ENCODE data around the gene RUNX1.

The RUNX1 gene

DNA sequence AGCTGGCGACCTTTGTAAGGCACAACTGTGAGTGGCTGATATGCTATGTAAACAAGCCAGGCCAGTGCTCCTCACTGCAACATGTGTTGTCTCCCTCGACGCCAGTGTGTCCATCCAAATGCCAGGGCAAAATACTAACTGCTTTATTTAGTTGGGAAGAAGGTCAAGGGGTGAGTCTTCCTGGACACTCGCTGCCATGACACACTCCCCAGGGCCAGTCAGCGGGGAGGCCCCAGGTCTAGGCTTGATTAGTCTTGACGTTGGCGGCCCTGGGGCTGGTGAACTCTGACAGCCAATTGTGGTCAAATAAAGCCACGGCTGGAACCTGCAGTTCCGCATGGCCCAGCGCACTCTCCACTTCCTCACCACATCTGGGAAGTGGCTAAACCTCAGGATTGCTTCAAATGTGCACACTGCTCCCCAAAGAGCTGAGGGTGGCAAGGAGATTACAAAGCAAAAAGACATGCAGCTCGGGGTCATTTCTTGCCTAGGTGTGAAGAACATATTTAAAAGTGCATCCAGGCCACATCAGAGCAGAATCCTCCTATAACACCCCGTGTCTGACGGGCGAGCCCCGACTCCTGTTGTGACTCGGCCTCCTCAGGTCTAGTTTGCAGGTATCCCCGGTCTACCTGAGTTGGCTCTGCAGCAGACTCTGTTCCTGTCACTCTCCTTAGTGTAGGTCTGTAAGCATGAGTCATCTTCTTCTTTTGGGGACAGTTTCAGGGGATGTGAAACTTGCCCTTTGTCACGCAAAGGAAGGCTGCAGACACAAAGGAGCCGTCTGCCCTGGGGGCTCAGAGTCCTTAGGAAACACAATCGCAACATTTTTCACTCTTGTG lies 183.5 kb downstream of the RUNX1 start:
- H3K9ac ChIP-seq, result no peak overlapping the region
- no peak overlapping the region for H3K4me3 ChIP-seq
- TF ChIP-seq Cebpa-rat (IDR thresholded peaks at IDR 0.05), result 0 out of 2 replicates have a peak, but pooled peaks have one; percentile 27
- no peak overlapping the region for H3K27ac ChIP-seq
- H3K27me3 ChIP-seq, result no peaks in the 10 kb centered on the region
- peaks cover 100% of the 10 kb centered on the region for H3K36me3 ChIP-seq
- peaks cover 69% of the 10 kb centered on the region for H3K4me1 ChIP-seq
- H3K4me2 ChIP-seq, result peak overlapping the region; percentile 68
- H4K20me1 ChIP-seq, result peaks cover 100% of the 10 kb centered on the region
- no peaks in the 10 kb centered on the region for H3K9me3 ChIP-seq

DNA sequence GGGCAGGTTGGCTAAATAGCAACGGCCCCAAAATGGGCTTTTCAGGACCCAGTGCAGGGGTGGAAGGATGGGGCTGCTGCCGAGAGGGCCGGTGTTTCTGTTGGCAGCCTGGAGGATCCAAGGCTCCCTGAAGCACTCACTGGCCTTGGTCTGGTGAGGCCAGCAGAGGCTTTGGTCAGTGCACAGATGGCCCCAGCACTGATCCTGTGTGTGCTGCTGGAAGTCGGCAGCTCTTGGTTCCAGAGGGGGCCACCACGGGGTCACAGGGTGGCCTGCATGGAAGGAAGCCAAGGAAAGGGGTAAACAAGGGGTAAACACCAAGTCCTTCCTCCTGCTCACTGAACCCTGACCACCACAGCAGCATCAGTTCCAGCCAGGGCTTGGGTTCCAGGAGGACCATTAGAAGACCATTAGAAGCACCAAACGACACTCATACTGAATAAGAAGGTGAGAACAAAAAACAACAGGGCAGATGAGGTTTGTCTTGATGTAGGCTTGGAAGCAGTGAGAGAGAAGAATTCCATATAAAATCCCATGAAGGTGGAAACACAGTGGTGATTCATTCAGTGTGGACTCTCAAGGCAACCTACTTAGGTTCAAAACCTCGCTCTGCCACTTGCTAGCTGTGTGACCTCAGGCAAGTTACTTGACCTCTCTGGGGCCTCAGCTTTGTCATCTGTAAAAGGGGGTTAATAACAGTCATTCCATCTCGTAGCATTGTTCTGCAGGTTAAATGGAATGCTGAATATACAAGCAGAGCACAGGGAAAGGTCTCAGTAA lies 184.5 kb downstream of the RUNX1 start:
- Histone ChIP-seq H3K27ac (no peak overlapping the region), H3K36me3 (peaks cover 99% of the 10 kb centered on the region), H3K9ac (no peak overlapping the region)

DNA sequence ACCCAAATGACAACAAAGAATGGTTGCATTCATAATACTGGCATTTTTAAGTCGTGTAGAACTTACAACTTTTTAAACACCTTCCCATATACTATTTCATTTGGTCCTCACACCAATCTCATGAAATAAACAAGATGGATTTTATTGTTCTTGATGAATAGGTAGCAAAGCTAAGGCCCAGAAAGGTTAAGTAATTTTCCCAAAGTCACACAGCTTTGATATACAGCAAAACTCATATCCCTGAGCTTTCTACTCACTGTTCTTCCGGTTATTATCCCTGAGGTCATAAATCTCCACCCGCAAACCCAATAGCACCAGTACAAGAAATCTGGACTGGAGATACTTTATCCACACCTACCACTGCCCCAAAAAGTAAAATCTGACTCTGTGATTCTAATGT lies 186.2 kb downstream of the RUNX1 start:
- H3K27me3 ChIP-seq, result no peaks in the 10 kb centered on the region
- H3K9me3 ChIP-seq, result no peaks in the 10 kb centered on the region
- H3K4me3 ChIP-seq, result no peak overlapping the region
- no peak overlapping the region for H3K9ac ChIP-seq
- H4K20me1 ChIP-seq, result peaks cover 100% of the 10 kb centered on the region
- H3K27ac ChIP-seq, result no peak overlapping the region
- H3K4me1 ChIP-seq, result peaks cover 59% of the 10 kb centered on the region
- no peak for TF ChIP-seq Cebpa-rat (IDR thresholded peaks at IDR 0.05)
- peaks cover 99% of the 10 kb centered on the region for H3K36me3 ChIP-seq
- H3K4me2 ChIP-seq, result no peak overlapping the region

More for the DNA sequence above, 184.5 kb downstream of the RUNX1 start:
- no peaks in the 10 kb centered on the region for H3K27me3 ChIP-seq
- H3K9me3 ChIP-seq, result no peaks in the 10 kb centered on the region
- H3K4me3 ChIP-seq, result no peak overlapping the region
- TF ChIP-seq Cebpa-rat (IDR thresholded peaks at IDR 0.05), result no peak
- H3K4me2 ChIP-seq, result peak overlapping the region; percentile 68
- peaks cover 59% of the 10 kb centered on the region for H3K4me1 ChIP-seq
- peaks cover 100% of the 10 kb centered on the region for H4K20me1 ChIP-seq

DNA sequence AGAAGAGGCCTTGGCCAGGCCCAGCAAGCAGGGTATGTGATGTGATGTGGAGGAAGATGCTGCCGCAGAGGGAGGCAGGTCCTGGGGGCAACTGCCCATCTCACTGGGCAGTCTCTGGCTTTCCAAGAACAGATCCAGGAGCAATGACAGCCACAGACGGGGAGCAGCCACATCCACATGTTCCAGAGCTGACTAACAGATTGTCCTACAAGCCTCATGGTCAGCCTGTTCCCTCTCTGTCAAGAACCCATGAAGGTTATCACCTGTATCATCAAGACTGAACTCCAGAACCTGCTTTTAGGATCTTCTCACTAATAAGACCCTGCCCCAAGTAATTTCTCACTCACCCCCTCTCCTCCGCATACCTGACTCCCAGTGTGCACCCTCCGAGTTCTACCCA lies 187.8 kb downstream of the RUNX1 start:
- H3K4me3 ChIP-seq, result no peak overlapping the region
- peaks cover 100% of the 10 kb centered on the region for H4K20me1 ChIP-seq
- TF ChIP-seq Cebpa-rat (IDR thresholded peaks at IDR 0.05), result no peak
- peaks cover 49% of the 10 kb centered on the region for H3K4me1 ChIP-seq
- no peaks in the 10 kb centered on the region for H3K9me3 ChIP-seq
- peaks cover 99% of the 10 kb centered on the region for H3K36me3 ChIP-seq
- H3K9ac ChIP-seq, result no peak overlapping the region
- H3K4me2 ChIP-seq, result no peak overlapping the region
- H3K27me3 ChIP-seq, result no peaks in the 10 kb centered on the region
- H3K27ac ChIP-seq, result no peak overlapping the region

DNA sequence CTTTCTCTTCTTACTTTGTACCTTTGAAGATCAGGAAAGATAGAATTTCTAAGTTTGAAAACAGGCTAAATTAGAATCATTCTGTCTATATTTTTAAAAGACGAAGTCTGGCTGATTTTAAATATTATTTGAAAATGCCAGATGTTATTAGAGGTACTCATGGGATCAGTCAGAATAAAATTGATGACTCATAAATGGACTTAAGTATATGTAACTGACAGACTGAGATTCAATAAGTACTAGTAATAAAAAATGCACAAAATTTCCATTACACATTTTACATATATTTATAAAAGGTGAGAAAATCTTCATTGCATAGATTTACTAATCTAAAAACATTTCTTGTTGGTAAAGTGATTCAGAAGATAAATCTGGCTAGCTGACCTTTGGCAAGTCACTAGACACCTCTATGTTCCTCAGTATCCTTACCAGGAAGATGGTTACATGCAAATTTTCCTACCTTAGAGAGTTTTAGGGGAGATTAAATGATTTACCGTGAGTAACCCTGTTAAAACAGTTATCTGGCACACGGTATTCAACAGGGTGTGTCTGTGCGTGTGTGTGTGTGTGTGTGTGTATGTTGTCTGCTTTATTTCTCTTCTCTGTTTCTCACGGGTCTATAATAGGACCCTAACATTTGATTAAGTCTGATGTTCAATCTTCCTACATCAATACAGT lies 189.0 kb downstream of the RUNX1 start:
- H3K27me3 ChIP-seq, result no peaks in the 10 kb centered on the region
- no peak overlapping the region for H3K9ac ChIP-seq
- H3K4me1 ChIP-seq, result peaks cover 38% of the 10 kb centered on the region
- peaks cover 100% of the 10 kb centered on the region for H4K20me1 ChIP-seq
- no peak overlapping the region for H3K27ac ChIP-seq
- no peak overlapping the region for H3K4me3 ChIP-seq
- no peak for TF ChIP-seq Cebpa-rat (IDR thresholded peaks at IDR 0.05)
- no peaks in the 10 kb centered on the region for H3K9me3 ChIP-seq
- no peak overlapping the region for H3K4me2 ChIP-seq
- H3K36me3 ChIP-seq, result peaks cover 99% of the 10 kb centered on the region

DNA sequence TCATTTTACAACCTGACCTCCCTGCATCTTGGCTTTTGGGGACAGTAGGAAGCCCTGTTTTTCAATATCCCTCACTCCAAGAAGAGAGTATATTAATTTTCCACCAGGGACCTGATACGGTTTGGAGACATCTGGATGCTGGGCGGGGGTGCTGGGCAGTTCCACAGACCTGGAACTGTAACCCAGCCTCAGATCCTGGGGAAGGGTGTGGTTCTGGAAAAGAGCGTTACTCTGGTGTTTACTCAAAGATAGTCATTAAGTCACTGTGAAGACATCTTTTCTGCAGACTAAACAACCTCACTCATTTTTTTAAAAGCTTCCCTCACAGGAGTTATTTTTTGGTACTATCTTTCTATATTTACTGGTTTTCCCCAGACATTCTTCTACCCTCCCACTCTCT lies 190.5 kb downstream of the RUNX1 start:
- peaks cover 100% of the 10 kb centered on the region for H4K20me1 ChIP-seq
- no peaks in the 10 kb centered on the region for H3K27me3 ChIP-seq
- H3K4me2 ChIP-seq, result peak overlapping the region; percentile 16; the same call in 1 of the 2 replicates
- peaks cover 24% of the 10 kb centered on the region for H3K4me1 ChIP-seq
- H3K36me3 ChIP-seq, result peaks cover 99% of the 10 kb centered on the region
- no peaks in the 10 kb centered on the region for H3K9me3 ChIP-seq
- no peak overlapping the region for H3K27ac ChIP-seq
- no peak overlapping the region for H3K4me3 ChIP-seq
- H3K9ac ChIP-seq, result no peak overlapping the region
- no peak for TF ChIP-seq Cebpa-rat (IDR thresholded peaks at IDR 0.05)

DNA sequence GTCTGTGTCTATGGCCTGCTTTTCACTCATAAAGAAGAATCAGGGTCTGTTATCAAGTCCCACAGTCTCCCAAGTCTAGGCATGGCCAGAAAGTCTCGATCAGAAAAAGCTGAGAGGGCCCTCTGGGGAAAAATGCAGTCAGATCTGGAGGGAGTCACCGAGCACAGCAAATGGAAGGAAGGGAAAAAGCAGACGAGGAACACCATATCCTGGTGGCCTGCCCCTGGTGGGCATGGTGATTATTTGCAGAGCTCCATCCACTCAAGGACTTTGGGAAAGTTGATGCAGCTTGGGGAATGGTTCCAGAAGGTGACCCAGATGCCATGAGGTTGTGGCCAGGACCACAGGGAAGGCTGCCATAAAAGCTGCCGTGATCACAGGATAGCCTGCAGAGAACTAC lies 191.2 kb downstream of the RUNX1 start:
- Histone ChIP-seq H3K9me3 (no peaks in the 10 kb centered on the region), H4K20me1 (peaks cover 100% of the 10 kb centered on the region), H3K27me3 (no peaks in the 10 kb centered on the region), H3K27ac (no peak overlapping the region), H3K9ac (no peak overlapping the region), H3K4me1 (peaks cover 24% of the 10 kb centered on the region), H3K36me3 (peaks cover 99% of the 10 kb centered on the region), H3K4me3 (no peak overlapping the region), H3K4me2 (peak overlapping the region; percentile 16; the same call in 1 of the 2 replicates)
- no peak for TF ChIP-seq Cebpa-rat (IDR thresholded peaks at IDR 0.05)

DNA sequence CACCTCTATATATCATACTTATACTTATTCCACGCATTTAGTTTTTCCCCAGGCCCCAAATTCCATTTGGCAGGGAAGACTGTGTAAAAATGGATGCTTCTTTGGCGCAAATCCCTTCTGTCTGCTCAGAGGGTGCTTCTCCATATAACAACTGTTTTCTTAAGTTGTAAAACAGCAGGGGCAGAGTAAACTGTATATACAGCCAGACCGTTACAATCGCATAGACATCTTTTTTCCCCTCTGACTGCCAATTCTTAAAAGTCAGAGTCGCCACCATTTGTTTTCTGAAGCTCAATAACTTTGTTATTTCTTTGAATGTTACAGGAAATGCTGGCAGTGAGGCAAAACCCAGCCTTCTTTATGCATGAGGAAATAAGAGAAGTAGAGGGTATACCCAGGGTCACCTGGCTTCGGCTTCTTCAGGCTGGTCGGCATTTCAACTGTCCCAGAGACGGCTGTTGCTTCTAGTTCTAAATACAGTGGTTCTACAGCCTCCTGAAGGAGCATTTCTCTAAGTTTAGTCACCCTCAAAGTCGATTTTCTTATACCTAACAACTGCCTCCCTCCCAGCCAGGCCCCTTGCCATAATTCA lies 191.9 kb downstream of the RUNX1 start:
- no peaks in the 10 kb centered on the region for H3K9me3 ChIP-seq
- H3K36me3 ChIP-seq, result peaks cover 99% of the 10 kb centered on the region
- peaks cover 24% of the 10 kb centered on the region for H3K4me1 ChIP-seq
- H3K9ac ChIP-seq, result no peak overlapping the region
- H3K4me2 ChIP-seq, result peak overlapping the region; percentile 16; the same call in 1 of the 2 replicates
- H3K4me3 ChIP-seq, result no peak overlapping the region
- peaks cover 100% of the 10 kb centered on the region for H4K20me1 ChIP-seq
- TF ChIP-seq Cebpa-rat (IDR thresholded peaks at IDR 0.05), result no peak
- H3K27ac ChIP-seq, result no peak overlapping the region
- H3K27me3 ChIP-seq, result no peaks in the 10 kb centered on the region

DNA sequence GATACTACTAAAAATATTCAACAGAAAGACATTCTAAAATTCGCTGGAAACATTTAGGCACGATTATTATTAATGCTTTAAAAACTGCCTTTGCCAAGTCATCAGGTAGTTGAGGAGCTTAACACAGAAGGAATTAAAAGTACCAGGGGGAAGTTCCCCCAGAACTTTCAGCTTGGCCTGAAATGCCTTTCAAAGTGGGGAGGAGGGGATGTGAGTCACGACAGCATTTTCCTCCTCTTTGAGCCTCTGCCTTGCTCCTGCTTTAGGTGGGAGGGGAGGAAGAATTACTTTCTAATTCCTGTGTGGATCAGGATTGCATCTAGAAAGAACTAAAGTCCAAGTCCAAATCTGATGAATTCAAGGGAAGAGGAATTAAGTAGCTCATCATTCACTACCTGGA lies 196.7 kb downstream of the RUNX1 start:
- H3K27ac ChIP-seq, result no peak overlapping the region
- H3K9me3 ChIP-seq, result no peaks in the 10 kb centered on the region
- H3K4me1 ChIP-seq, result peaks cover 15% of the 10 kb centered on the region
- H3K27me3 ChIP-seq, result no peaks in the 10 kb centered on the region
- no peak overlapping the region for H3K4me2 ChIP-seq
- TF ChIP-seq Cebpa-rat (IDR thresholded peaks at IDR 0.05), result no peak
- H3K36me3 ChIP-seq, result peaks cover 96% of the 10 kb centered on the region
- no peak overlapping the region for H3K9ac ChIP-seq
- H3K4me3 ChIP-seq, result no peak overlapping the region
- H4K20me1 ChIP-seq, result peaks cover 95% of the 10 kb centered on the region

Measured in BLaER1 (cell line).